DND-41 (cell line): ENCODE data around the gene TBC1D4.

Source experiments
- ATAC-seq: fragments of 200-7000 bp; cut with Tn5 transposase; 3 replicates; pipeline ENCODE4 v1.9.1; 2021; ENCODE audit warnings: low read depth; ENCODE audit not compliant: insufficient read depth
- DNase-seq: peaks from one replicate; pipeline ENCODE4 v3.0.0-alpha.2; 2020
- H2AFZ ChIP-seq: 2 replicates; pipeline ENCODE4 v1.6.0; 2012; ENCODE audit warnings: low read depth, low read length
- H3K27ac ChIP-seq: 2 replicates; pipeline ENCODE4 v1.5.1; 2012; ENCODE audit warnings: low read length, inconsistent platforms
- H3K27me3 ChIP-seq: fragments of 200-600 bp; sonication (generic); 2 replicates; pipeline ENCODE4 v1.6.0; 2012; ENCODE audit warnings: low read length, mild to moderate bottlenecking, inconsistent platforms; ENCODE audit not compliant: insufficient read depth, poor library complexity
- H3K36me3 ChIP-seq: 2 replicates; pipeline ENCODE4 v1.5.1; 2012; ENCODE audit warnings: low read length, inconsistent platforms; ENCODE audit not compliant: insufficient read depth
- H3K4me1 ChIP-seq: 2 replicates; pipeline ENCODE4 v1.5.1; 2012; ENCODE audit warnings: mild to moderate bottlenecking, low read length; ENCODE audit not compliant: insufficient read depth
- H3K4me2 ChIP-seq: 2 replicates; pipeline ENCODE4 v1.6.0; 2012; ENCODE audit warnings: mild to moderate bottlenecking, moderate library complexity, low read length, inconsistent platforms; ENCODE audit not compliant: insufficient read depth
- H3K4me3 ChIP-seq, 2 experiments: fragments of 200-600 bp in 1 of 2; shearing (Covaris generic) in 1 of 2; 2 replicates each; pipeline ENCODE4 v1.5.1; 2012 to 2016; ENCODE audit warnings: inconsistent platforms in 2 of 2, low read length in 2 of 2, mild to moderate bottlenecking in 2 of 2, low read depth in 1 of 2, moderate library complexity in 1 of 2
- H3K79me2 ChIP-seq: 2 replicates; pipeline ENCODE4 v1.6.0; 2012; ENCODE audit warnings: low read length, inconsistent platforms; ENCODE audit not compliant: insufficient read depth
- H3K9ac ChIP-seq: 2 replicates; pipeline ENCODE4 v1.6.0; 2012; ENCODE audit warnings: low read depth, mild to moderate bottlenecking, inconsistent platforms, low read length, moderate library complexity
- H3K9me3 ChIP-seq: 2 replicates; pipeline ENCODE4 v1.5.1; 2012; ENCODE audit warnings: low read length, moderate library complexity, mild to moderate bottlenecking, inconsistent platforms; ENCODE audit not compliant: insufficient read depth, severe bottlenecking
- H4K20me1 ChIP-seq: 2 replicates; pipeline ENCODE4 v1.6.0; 2012; ENCODE audit warnings: low read length; ENCODE audit not compliant: insufficient read depth
- EZH2 ChIP-seq: IDR thresholded peaks from 3 replicates; pipeline ENCODE4 v1.6.1; 2012; ENCODE audit warnings: borderline replicate concordance, low read depth, mild to moderate bottlenecking, moderate library complexity, low read length, inconsistent platforms; ENCODE audit not compliant: severe bottlenecking
- TF ChIP-seq, protein P1 (sequence below): IDR thresholded peaks from 2 replicates; pipeline ENCODE4 v1.5.1; 2012; ENCODE audit warnings: borderline replicate concordance, low read length, moderate library complexity, mild to moderate bottlenecking; ENCODE audit not compliant: poor library complexity, severe bottlenecking; ENCODE audit errors: extremely low read depth

TBC1D4 gene

DNA sequence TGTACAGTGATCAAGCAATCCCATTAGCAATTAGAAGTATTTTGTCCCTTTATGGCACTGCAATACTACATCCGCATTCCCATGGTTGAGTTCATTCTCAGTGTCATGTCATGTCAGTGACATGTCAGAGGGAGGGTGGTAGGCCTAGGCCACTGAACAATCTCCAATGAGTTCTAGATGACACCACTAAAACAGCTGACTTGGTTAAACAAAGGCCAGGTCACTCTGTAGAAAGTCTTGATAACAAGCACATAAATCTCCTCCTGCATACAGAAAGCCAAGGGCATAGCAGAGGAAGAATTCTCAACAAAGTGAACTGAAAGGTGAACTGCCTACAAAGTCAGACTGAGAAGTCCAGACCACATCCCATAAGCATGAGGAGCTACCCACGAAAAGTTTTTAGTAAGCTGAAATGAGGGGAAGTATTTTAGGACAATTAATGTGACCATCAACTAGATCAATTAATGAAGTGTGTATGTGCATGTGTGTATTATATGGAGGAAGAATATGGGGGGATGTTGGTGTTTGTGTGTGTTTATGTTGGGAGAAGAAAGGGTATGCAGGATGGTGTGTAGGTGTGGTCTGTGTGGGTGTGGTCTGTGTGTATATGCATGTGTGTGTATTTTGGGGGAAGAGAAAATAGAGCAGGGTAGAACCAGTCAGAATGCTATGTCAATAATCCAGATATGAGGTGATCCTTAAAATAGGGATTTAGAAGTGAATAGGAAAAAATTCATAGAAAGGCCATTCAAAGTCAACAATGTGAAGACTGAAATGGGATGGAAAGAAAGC is 67.7 kb downstream of the TBC1D4 start:
- H3K4me1 ChIP-seq, result no peaks in the 10 kb centered on the region
- no peaks in the 10 kb centered on the region for H3K27me3 ChIP-seq
- H3K9me3 ChIP-seq, result no peaks in the 10 kb centered on the region
- no peaks in the 10 kb centered on the region for H3K36me3 ChIP-seq
- TF ChIP-seq EZH2, result no peak
- TF ChIP-seq, protein P1, sequence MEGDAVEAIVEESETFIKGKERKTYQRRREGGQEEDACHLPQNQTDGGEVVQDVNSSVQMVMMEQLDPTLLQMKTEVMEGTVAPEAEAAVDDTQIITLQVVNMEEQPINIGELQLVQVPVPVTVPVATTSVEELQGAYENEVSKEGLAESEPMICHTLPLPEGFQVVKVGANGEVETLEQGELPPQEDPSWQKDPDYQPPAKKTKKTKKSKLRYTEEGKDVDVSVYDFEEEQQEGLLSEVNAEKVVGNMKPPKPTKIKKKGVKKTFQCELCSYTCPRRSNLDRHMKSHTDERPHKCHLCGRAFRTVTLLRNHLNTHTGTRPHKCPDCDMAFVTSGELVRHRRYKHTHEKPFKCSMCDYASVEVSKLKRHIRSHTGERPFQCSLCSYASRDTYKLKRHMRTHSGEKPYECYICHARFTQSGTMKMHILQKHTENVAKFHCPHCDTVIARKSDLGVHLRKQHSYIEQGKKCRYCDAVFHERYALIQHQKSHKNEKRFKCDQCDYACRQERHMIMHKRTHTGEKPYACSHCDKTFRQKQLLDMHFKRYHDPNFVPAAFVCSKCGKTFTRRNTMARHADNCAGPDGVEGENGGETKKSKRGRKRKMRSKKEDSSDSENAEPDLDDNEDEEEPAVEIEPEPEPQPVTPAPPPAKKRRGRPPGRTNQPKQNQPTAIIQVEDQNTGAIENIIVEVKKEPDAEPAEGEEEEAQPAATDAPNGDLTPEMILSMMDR, result no peak
- ATAC-seq (no peak), DNase-seq (no peak)
- no peak overlapping the region for H3K4me3 ChIP-seq
- H4K20me1 ChIP-seq, result no peaks in the 10 kb centered on the region
- no peak overlapping the region for H2AFZ ChIP-seq
- H3K27ac ChIP-seq, result no peak overlapping the region
- H3K79me2 ChIP-seq, result no peaks in the 10 kb centered on the region
- no peak overlapping the region for H3K9ac ChIP-seq
- no peak overlapping the region for H3K4me2 ChIP-seq

DNA sequence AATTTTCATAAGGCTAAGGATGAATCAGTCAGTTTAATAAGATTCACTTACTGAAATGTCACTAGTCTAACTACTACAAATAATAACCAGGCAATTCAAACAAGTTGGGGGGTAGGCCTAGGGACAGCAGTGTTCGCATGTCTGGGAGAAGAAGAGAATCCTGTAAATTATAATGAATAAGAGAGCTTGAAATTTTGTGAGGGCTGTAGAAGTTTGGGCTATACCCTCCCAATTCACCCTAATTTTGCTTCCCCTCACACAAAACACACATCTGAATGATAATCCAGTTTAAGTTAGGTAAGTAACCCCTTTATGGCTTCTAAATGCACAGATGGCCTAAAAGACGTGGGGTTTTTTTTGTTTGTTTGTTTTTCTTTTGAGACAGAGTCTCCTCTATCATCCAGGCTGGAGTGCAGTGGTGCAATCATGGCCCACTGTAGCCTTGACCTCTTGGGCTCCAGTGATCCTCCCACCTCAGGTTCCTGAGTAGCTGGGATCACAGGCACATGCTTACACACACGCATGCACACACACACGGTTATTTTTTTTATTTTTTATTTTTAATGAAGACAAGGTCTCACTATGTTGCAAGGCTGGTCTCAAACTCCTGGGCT is 69.9 kb downstream of the TBC1D4 start:
- H3K4me1 ChIP-seq, result no peaks in the 10 kb centered on the region
- no peak overlapping the region for H3K4me2 ChIP-seq
- no peak overlapping the region for H2AFZ ChIP-seq
- H3K9me3 ChIP-seq, result no peaks in the 10 kb centered on the region
- no peaks in the 10 kb centered on the region for H4K20me1 ChIP-seq
- H3K4me3 ChIP-seq, result no peak overlapping the region
- no peaks in the 10 kb centered on the region for H3K36me3 ChIP-seq
- no peak overlapping the region for H3K9ac ChIP-seq
- ATAC-seq (no peak), DNase-seq (no peak)
- H3K27me3 ChIP-seq, result no peaks in the 10 kb centered on the region
- no peak overlapping the region for H3K27ac ChIP-seq
- TF ChIP-seq EZH2, result no peak
- TF ChIP-seq, protein P1, result no peak
- H3K79me2 ChIP-seq, result no peaks in the 10 kb centered on the region

DNA sequence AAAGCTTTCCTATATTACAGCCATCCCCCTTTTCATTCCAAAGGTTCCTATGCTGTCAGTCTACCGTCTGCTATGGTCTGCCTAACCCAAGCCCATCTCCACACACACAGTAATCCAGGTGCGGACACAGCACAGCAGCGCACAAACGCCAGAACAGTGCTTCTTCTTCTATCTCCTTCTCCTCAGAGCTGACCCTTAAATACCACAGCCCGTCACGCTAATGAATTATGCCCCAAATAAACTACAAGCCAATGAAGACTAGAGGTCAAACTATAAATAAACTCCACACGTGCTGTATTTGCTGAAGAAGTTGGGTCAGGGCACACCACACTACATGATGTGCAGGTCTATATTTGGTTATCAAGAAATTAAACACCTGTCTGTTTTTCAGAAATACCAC is 71.8 kb downstream of the TBC1D4 start:
- no peaks in the 10 kb centered on the region for H3K79me2 ChIP-seq
- H3K4me3 ChIP-seq, result no peak overlapping the region
- no peaks in the 10 kb centered on the region for H3K27me3 ChIP-seq
- no peak overlapping the region for H3K9ac ChIP-seq
- H3K27ac ChIP-seq, result no peak overlapping the region
- H4K20me1 ChIP-seq, result no peaks in the 10 kb centered on the region
- no peak overlapping the region for H3K4me2 ChIP-seq
- TF ChIP-seq EZH2, result no peak
- TF ChIP-seq, protein P1, result no peak
- no peaks in the 10 kb centered on the region for H3K4me1 ChIP-seq
- H2AFZ ChIP-seq, result no peak overlapping the region
- ATAC-seq, result no peak
- DNase-seq, result no peak
- H3K9me3 ChIP-seq, result no peaks in the 10 kb centered on the region
- no peaks in the 10 kb centered on the region for H3K36me3 ChIP-seq
